Measurements from ENCODE around the gene GAN. TPM values are rescaled to one million over a fixed set of nuclear protein-coding genes. Genes with fewer than 3 reads are reported as not detected.

GAN gene
- total RNA-seq, 2 donors from 2014 or later: 21.6 to 22.0 TPM

- H3K27ac Mint-ChIP-seq: no peak overlapping the region
- H3K9me3 Mint-ChIP-seq: peaks cover 7 to 29% of the 10 kb centered on the region in 2 donors
- H3K27me3 Mint-ChIP-seq (ENCODE audit: low read depth): no peaks in the 10 kb centered on the region
- no peak overlapping the region for H3K4me3 Mint-ChIP-seq
- H3K4me1 Mint-ChIP-seq (ENCODE audit: low read depth): no peaks in the 10 kb centered on the region
- no peak for ATAC-seq (replicated peaks in 1 of 2)
- no peak for DNase-seq
- peaks cover 20 to 21% of the 10 kb centered on the region in 2 donors for H3K36me3 Mint-ChIP-seq (ENCODE audit: insufficient read depth in 2 of 2)
Measured at GRCh38 chr16:81347425-81347824, 32.7 kb downstream of the GAN start.

GRCh38 chr16:81349608-81350305 is 35.0 kb downstream of the GAN start:
- H3K27ac Mint-ChIP-seq: no peak overlapping the region
- ATAC-seq (replicated peaks in 1 of 2) (no peak), DNase-seq (no peak)
- H3K4me1 Mint-ChIP-seq (ENCODE audit: low read depth): peaks cover 12% of the 10 kb centered on the region
- H3K4me3 Mint-ChIP-seq: no peak overlapping the region
- peaks cover 4 to 20% of the 10 kb centered on the region in 2 donors for H3K9me3 Mint-ChIP-seq
- H3K36me3 Mint-ChIP-seq (ENCODE audit: insufficient read depth in 2 of 2): peaks cover 15 to 21% of the 10 kb centered on the region in 2 donors
- H3K27me3 Mint-ChIP-seq (ENCODE audit: low read depth): no peaks in the 10 kb centered on the region

GRCh38 chr16:81350306-81350615 is 35.5 kb downstream of the GAN start:
- ATAC-seq (replicated peaks in 1 of 2) (no peak), DNase-seq (no peak)
- Mint-ChIP-seq H3K9me3 (peaks cover 4 to 15% of the 10 kb centered on the region in 2 donors), H3K27ac (no peak overlapping the region), H3K27me3 (ENCODE audit: low read depth) (no peaks in the 10 kb centered on the region), H3K4me3 (no peak overlapping the region), H3K4me1 (ENCODE audit: low read depth) (peaks cover 12% of the 10 kb centered on the region), H3K36me3 (ENCODE audit: insufficient read depth in 2 of 2) (peaks cover 15 to 17% of the 10 kb centered on the region in 2 donors)

GRCh38 chr16:81353895-81354294 is 39.1 kb downstream of the GAN start:
- peak; percentile 68 to 86 for ATAC-seq (replicated peaks in 1 of 2)
- peak overlapping the region; percentile 66 for H3K27ac Mint-ChIP-seq

GRCh38 chr16:81357711-81358260 is 43.0 kb downstream of the GAN start:
- H3K27me3 Mint-ChIP-seq (ENCODE audit: low read depth): no peaks in the 10 kb centered on the region
- H3K36me3 Mint-ChIP-seq (ENCODE audit: insufficient read depth in 2 of 2): peaks cover 3 to 7% of the 10 kb centered on the region in 2 donors
- DNase-seq (no peak), ATAC-seq (replicated peaks in 1 of 2) (no peak)
- H3K9me3 Mint-ChIP-seq: no peaks in the 10 kb centered on the region
- H3K4me3 Mint-ChIP-seq: no peak overlapping the region
- H3K4me1 Mint-ChIP-seq (ENCODE audit: low read depth): peaks cover 12% of the 10 kb centered on the region
- H3K27ac Mint-ChIP-seq: no peak overlapping the region

More at GRCh38 chr16:81353895-81354294, 39.1 kb downstream of the GAN start:
- Mint-ChIP-seq H3K9me3 (no peaks in the 10 kb centered on the region), H3K36me3 (ENCODE audit: insufficient read depth in 2 of 2) (peaks cover 3 to 7% of the 10 kb centered on the region in 2 donors), H3K27me3 (ENCODE audit: low read depth) (no peaks in the 10 kb centered on the region), H3K4me3 (peak overlapping the region; percentile 39 to 43), H3K4me1 (ENCODE audit: low read depth) (peaks cover 12% of the 10 kb centered on the region)
- DNase-seq: no peak

- peaks cover 6% of the 10 kb centered on the region for H3K4me1 Mint-ChIP-seq (ENCODE audit: low read depth)
- ATAC-seq (replicated peaks in 1 of 2) (no peak), DNase-seq (no peak)
- H3K27ac Mint-ChIP-seq: no peak overlapping the region
- H3K4me3 Mint-ChIP-seq: no peak overlapping the region
- no peaks in the 10 kb centered on the region for H3K27me3 Mint-ChIP-seq (ENCODE audit: low read depth)
- no peaks in the 10 kb centered on the region for H3K9me3 Mint-ChIP-seq
- H3K36me3 Mint-ChIP-seq (ENCODE audit: insufficient read depth in 2 of 2): peaks cover 3 to 7% of the 10 kb centered on the region in 2 donors
Measured at GRCh38 chr16:81358860-81359259, 44.1 kb downstream of the GAN start.

GRCh38 chr16:81360135-81360534 is 45.4 kb downstream of the GAN start:
- Mint-ChIP-seq H3K4me3 (no peak overlapping the region), H3K27ac (no peak overlapping the region), H3K27me3 (ENCODE audit: low read depth) (no peaks in the 10 kb centered on the region), H3K9me3 (no peaks in the 10 kb centered on the region), H3K36me3 (ENCODE audit: insufficient read depth in 2 of 2) (peaks cover 3 to 4% of the 10 kb centered on the region in 2 donors), H3K4me1 (ENCODE audit: low read depth) (no peaks in the 10 kb centered on the region)
- no peak for DNase-seq
- no peak for ATAC-seq (replicated peaks in 1 of 2)

- peaks cover 2 to 3% of the 10 kb centered on the region in 2 donors for H3K36me3 Mint-ChIP-seq (ENCODE audit: insufficient read depth in 2 of 2)
Measured at GRCh38 chr16:81365731-81366130, 51.0 kb downstream of the GAN start.

GRCh38 chr16:81366316-81366932 is 51.7 kb downstream of the GAN start:
- Mint-ChIP-seq H3K4me1 (ENCODE audit: low read depth) (no peaks in the 10 kb centered on the region), H3K27ac (no peak overlapping the region), H3K27me3 (ENCODE audit: low read depth) (no peaks in the 10 kb centered on the region), H3K36me3 (ENCODE audit: insufficient read depth in 2 of 2) (peaks cover 2 to 3% of the 10 kb centered on the region in 2 donors), H3K4me3 (no peak overlapping the region), H3K9me3 (no peaks in the 10 kb centered on the region)
- peak in 1 of 2 donors; percentile 12 for DNase-seq
- ATAC-seq (replicated peaks in 1 of 2): peak; percentile 43 to 48

More at GRCh38 chr16:81365731-81366130, 51.0 kb downstream of the GAN start:
- Mint-ChIP-seq H3K27me3 (ENCODE audit: low read depth) (no peaks in the 10 kb centered on the region), H3K27ac (no peak overlapping the region), H3K4me1 (ENCODE audit: low read depth) (no peaks in the 10 kb centered on the region), H3K4me3 (no peak overlapping the region), H3K9me3 (no peaks in the 10 kb centered on the region)
- ATAC-seq (replicated peaks in 1 of 2) (no peak), DNase-seq (no peak)

GRCh38 chr16:81367821-81368220 is 53.1 kb downstream of the GAN start:
- no peak overlapping the region for H3K4me3 Mint-ChIP-seq
- ATAC-seq (replicated peaks in 1 of 2) (no peak), DNase-seq (no peak)
- H3K9me3 Mint-ChIP-seq: no peaks in the 10 kb centered on the region
- H3K27ac Mint-ChIP-seq: no peak overlapping the region
- peaks cover 3 to 4% of the 10 kb centered on the region in 2 donors for H3K36me3 Mint-ChIP-seq (ENCODE audit: insufficient read depth in 2 of 2)
- H3K27me3 Mint-ChIP-seq (ENCODE audit: low read depth): no peaks in the 10 kb centered on the region
- H3K4me1 Mint-ChIP-seq (ENCODE audit: low read depth): no peaks in the 10 kb centered on the region

- peaks cover 3 to 4% of the 10 kb centered on the region in 2 donors for H3K36me3 Mint-ChIP-seq (ENCODE audit: insufficient read depth in 2 of 2)
- H3K4me1 Mint-ChIP-seq (ENCODE audit: low read depth): no peaks in the 10 kb centered on the region
- DNase-seq: no peak
- H3K4me3 Mint-ChIP-seq: no peak overlapping the region
- H3K9me3 Mint-ChIP-seq: no peaks in the 10 kb centered on the region
- H3K27me3 Mint-ChIP-seq (ENCODE audit: low read depth): no peaks in the 10 kb centered on the region
- H3K27ac Mint-ChIP-seq: no peak overlapping the region
- ATAC-seq (replicated peaks in 1 of 2): no peak
Measured at GRCh38 chr16:81369888-81370504, 55.2 kb downstream of the GAN start.

- Mint-ChIP-seq H3K27ac (no peak overlapping the region), H3K27me3 (ENCODE audit: low read depth) (no peaks in the 10 kb centered on the region), H3K9me3 (no peaks in the 10 kb centered on the region), H3K4me3 (no peak overlapping the region), H3K4me1 (ENCODE audit: low read depth) (no peaks in the 10 kb centered on the region), H3K36me3 (ENCODE audit: insufficient read depth in 2 of 2) (peaks cover 3 to 4% of the 10 kb centered on the region in 2 donors)
- no peak for DNase-seq
- no peak for ATAC-seq (replicated peaks in 1 of 2)
Measured at GRCh38 chr16:81371106-81371505, 56.3 kb downstream of the GAN start.

- DNase-seq (no peak), ATAC-seq (replicated peaks in 1 of 2) (no peak)
- H3K4me1 Mint-ChIP-seq (ENCODE audit: low read depth): peaks cover 11% of the 10 kb centered on the region
- no peak overlapping the region for H3K4me3 Mint-ChIP-seq
- peaks cover 4 to 6% of the 10 kb centered on the region in 2 donors for H3K36me3 Mint-ChIP-seq (ENCODE audit: insufficient read depth in 2 of 2)
- H3K9me3 Mint-ChIP-seq: no peaks in the 10 kb centered on the region
- no peak overlapping the region for H3K27ac Mint-ChIP-seq
- no peaks in the 10 kb centered on the region for H3K27me3 Mint-ChIP-seq (ENCODE audit: low read depth)
Measured at GRCh38 chr16:81374550-81374949, 59.8 kb downstream of the GAN start.

Data from activated T-cell treated with anti-CD3 and anti-CD28 coated beads, Interleukin-2, amount 50 U/mL, for 72 hours (primary cell).